Testis (tissue), 3 donors: Measurements from ENCODE around the gene NDUFA13. TPM values are rescaled to one million over a fixed set of nuclear protein-coding genes. Genes with fewer than 3 reads are reported as not detected.

Source experiments
- DNase-seq: peaks from one replicate; pipeline ENCODE4 v3.0.0-alpha.2; 2019
- H3K27ac ChIP-seq, 2 donors: fragments of 200-600 bp; sonication (generic); one replicate each; pipeline ENCODE4 v1.5.1; 2019
- H3K27me3 ChIP-seq: fragments of 200-600 bp; sonication (generic); one replicate; pipeline ENCODE4 v1.5.1; 2019
- H3K36me3 ChIP-seq: fragments of 200-600 bp; sonication (generic); one replicate; pipeline ENCODE4 v1.5.1; 2017; ENCODE audit warnings: low read depth; ENCODE audit errors: missing control alignments
- H3K4me1 ChIP-seq: fragments of 200-600 bp; sonication (generic); one replicate; pipeline ENCODE4 v1.5.1; 2019
- H3K4me3 ChIP-seq, 2 donors: fragments of 200-600 bp; sonication (generic); one replicate each; pipeline ENCODE4 v1.5.1; 2017 to 2019
- H3K9me3 ChIP-seq: fragments of 200-600 bp; sonication (generic); one replicate; pipeline ENCODE4 v1.5.1; 2017
- POLR2A ChIP-seq: fragments of 450-650 bp; IDR thresholded peaks from one replicate; pipeline ENCODE4 v1.6.1; 2017; ENCODE audit warnings: antibody characterized with exemption, mild to moderate bottlenecking, moderate library complexity
- WGBS, 2 donors: methylation state at CpG; one replicate each; pipeline ENCODE4 v1.1.5; 2018; 5-methylcytosine and 5-hydroxymethylcytosine counted together
- intact Hi-C: fragments of 100-400 bp; cut with DNase I; formaldehyde crosslinking; loops from one replicate; pipeline ENCODE4 v1.15.1; 2023; ENCODE audit warnings: low total_unique reads
- polyA plus RNA-seq: library from polyadenylated mRNA; stranded (reverse); fragments of 350-450 nt; fragmentation: Illumina TruSeq; extraction: RNeasy Lipid Tissue Mini Kit (QIAGEN cat#74804); gene quantifications from one replicate; pipeline ENCODE4 v1.2.3, GENCODE V29; 2014; ENCODE audit warnings: low read depth, low replicate concordance; ENCODE audit not compliant: insufficient read depth
- total RNA-seq, 2 donors: library from RNA; depleted of rRNA; stranded (reverse); fragments of >200 nt; gene quantifications; one replicate each; pipeline ENCODE4 v1.2.3, GENCODE V29; 2016
- TF ChIP-seq, protein P1 (sequence below), 3 experiments: fragments of 450-650 bp in 2 of 3; fragments of 200-600 bp in 1 of 3; sonication (generic) in 1 of 3; IDR thresholded peaks; one replicate each; pipeline ENCODE4 v1.5.1; 2016 to 2019; ENCODE audit warnings: antibody characterized with exemption in 3 of 3, mild to moderate bottlenecking in 2 of 3, moderate library complexity in 1 of 3

Gene NDUFA13
- total and polyA plus RNA-seq, 3 donors from 2014 or later: 210 to 283 (median 260) TPM

GRCh38 chr19:19539698-19540063 lies 23.7 kb downstream of the NDUFA13 start:
- WGBS, 2 donors: 45 to 46% methylated on average over 5 to 16 of the region's 19 CpGs
- no peaks in the 10 kb centered on the region for H3K9me3 ChIP-seq
- no peaks in the 10 kb centered on the region for H3K27me3 ChIP-seq
- TF ChIP-seq, protein P1, sequence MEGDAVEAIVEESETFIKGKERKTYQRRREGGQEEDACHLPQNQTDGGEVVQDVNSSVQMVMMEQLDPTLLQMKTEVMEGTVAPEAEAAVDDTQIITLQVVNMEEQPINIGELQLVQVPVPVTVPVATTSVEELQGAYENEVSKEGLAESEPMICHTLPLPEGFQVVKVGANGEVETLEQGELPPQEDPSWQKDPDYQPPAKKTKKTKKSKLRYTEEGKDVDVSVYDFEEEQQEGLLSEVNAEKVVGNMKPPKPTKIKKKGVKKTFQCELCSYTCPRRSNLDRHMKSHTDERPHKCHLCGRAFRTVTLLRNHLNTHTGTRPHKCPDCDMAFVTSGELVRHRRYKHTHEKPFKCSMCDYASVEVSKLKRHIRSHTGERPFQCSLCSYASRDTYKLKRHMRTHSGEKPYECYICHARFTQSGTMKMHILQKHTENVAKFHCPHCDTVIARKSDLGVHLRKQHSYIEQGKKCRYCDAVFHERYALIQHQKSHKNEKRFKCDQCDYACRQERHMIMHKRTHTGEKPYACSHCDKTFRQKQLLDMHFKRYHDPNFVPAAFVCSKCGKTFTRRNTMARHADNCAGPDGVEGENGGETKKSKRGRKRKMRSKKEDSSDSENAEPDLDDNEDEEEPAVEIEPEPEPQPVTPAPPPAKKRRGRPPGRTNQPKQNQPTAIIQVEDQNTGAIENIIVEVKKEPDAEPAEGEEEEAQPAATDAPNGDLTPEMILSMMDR (IDR thresholded peaks at IDR 0.05): no peak
- TF ChIP-seq POLR2A: no peak
- DNase-seq: no peak
- peaks cover 12% of the 10 kb centered on the region for H3K4me1 ChIP-seq
- intact Hi-C loops: no loop called here
- no peaks in the 10 kb centered on the region for H3K36me3 ChIP-seq
- no peak overlapping the region for H3K27ac ChIP-seq
- H3K4me3 ChIP-seq: no peak overlapping the region

DNA sequence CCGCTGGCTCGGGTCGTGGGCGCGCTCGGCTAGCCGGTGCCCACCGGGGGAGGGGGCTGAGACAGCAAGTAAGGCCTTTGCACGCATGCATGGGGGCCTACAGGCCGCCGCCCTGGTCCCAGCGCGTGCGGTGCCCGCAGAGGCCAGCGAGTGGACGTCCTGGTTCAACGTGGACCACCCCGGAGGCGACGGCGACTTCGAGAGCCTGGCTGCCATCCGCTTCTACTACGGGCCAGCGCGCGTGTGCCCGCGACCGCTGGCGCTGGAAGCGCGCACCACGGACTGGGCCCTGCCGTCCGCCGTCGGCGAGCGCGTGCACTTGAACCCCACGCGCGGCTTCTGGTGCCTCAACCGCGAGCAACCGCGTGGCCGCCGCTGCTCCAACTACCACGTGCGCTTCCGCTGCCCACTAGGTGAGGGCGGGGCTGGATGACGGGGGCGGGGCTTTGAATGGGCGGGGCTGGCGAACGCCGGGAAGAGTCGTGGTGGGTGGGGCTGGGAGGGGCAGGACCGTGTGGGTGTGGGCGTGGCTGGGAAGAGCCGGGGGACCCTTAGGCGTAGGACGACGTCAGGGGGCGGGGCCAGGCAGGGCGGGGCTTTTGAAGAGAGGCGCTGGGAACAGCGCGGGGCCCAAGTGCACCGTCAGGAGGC lies 24.2 kb downstream of the NDUFA13 start:
- H3K4me1 ChIP-seq: peaks cover 12% of the 10 kb centered on the region
- H3K36me3 ChIP-seq: no peaks in the 10 kb centered on the region
- WGBS, 2 donors: 8 to 9% methylated on average over 9 to 29 of the region's 74 CpGs
- TF ChIP-seq POLR2A: no peak
- H3K4me3 ChIP-seq: peak overlapping the region; percentile 25 to 33
- no peaks in the 10 kb centered on the region for H3K9me3 ChIP-seq
- intact Hi-C loops: no loop called here
- DNase-seq: peak; percentile 91
- no peaks in the 10 kb centered on the region for H3K27me3 ChIP-seq
- no peak overlapping the region for H3K27ac ChIP-seq

GRCh38 chr19:19540715-19541515 lies 24.9 kb downstream of the NDUFA13 start:
- no peaks in the 10 kb centered on the region for H3K36me3 ChIP-seq
- intact Hi-C loops: no loop called here
- H3K27me3 ChIP-seq: no peaks in the 10 kb centered on the region
- H3K4me1 ChIP-seq: peaks cover 12% of the 10 kb centered on the region
- H3K27ac ChIP-seq: no peak overlapping the region
- no peaks in the 10 kb centered on the region for H3K9me3 ChIP-seq
- WGBS, 2 donors: 0 to 4% methylated on average over 8 to 34 of the region's 45 CpGs
- peak; percentile 69 for DNase-seq
- H3K4me3 ChIP-seq: peak overlapping the region; percentile 25 to 33
- TF ChIP-seq POLR2A: no peak
- TF ChIP-seq, protein P1 (IDR thresholded peaks at IDR 0.05): no peak

GRCh38 chr19:19541616-19542015 lies 25.6 kb downstream of the NDUFA13 start:
- WGBS, 2 donors: 41 to 64% methylated on average over 6 to 16 of the region's 16 CpGs
- H3K4me3 ChIP-seq: peak overlapping the region in 1 of 2 donors; percentile 25
- no peaks in the 10 kb centered on the region for H3K27me3 ChIP-seq
- TF ChIP-seq, protein P1 (IDR thresholded peaks at IDR 0.05): no peak
- TF ChIP-seq POLR2A: no peak
- no peak overlapping the region for H3K27ac ChIP-seq
- intact Hi-C loops: no loop called here
- H3K9me3 ChIP-seq: no peaks in the 10 kb centered on the region
- no peak for DNase-seq
- H3K36me3 ChIP-seq: no peaks in the 10 kb centered on the region
- peaks cover 12% of the 10 kb centered on the region for H3K4me1 ChIP-seq

GRCh38 chr19:19542507-19542906 lies 26.5 kb downstream of the NDUFA13 start:
- Histone ChIP-seq H3K4me3 (no peak overlapping the region), H3K27me3 (no peaks in the 10 kb centered on the region), H3K36me3 (no peaks in the 10 kb centered on the region), H3K9me3 (no peaks in the 10 kb centered on the region), H3K27ac (no peak overlapping the region), H3K4me1 (peaks cover 12% of the 10 kb centered on the region)
- intact Hi-C loops: no loop called here
- no peak for DNase-seq
- TF ChIP-seq POLR2A: no peak
- TF ChIP-seq, protein P1 (IDR thresholded peaks at IDR 0.05): no peak
- WGBS, 2 donors: 81 to 83% methylated on average over 9 to 10 of the region's 12 CpGs
